Measurements from ENCODE around the gene LMO1. TPM values are rescaled to one million over a fixed set of nuclear protein-coding genes. Genes with fewer than 3 reads are reported as not detected.

The LMO1 gene
- total RNA-seq, 1 donor from 2014 or later = 2.7 TPM

DNA sequence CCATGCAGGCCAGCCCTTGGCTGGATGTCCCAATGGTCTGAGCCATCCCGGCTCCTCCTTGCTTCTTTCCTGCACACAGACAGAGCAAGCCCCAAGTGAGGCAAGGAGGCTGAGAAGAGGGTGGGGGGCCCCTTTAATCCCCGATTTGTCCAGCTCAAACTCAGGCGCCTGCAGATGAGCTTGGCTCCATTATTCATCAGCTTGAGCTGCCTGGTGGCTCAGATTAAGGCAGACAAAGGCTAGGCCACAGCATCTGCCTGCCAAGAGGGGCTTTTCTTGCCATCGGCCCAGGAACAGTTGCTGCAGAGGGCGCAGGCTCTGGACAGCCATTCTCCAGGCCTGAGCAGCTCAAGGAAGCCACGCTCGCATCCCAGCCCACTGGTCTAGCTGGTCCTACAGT is 35.4 kb downstream of the LMO1 start:
- Mint-ChIP-seq H3K4me1 (ENCODE audit: unreplicated experiment) (peaks cover 6% of the 10 kb centered on the region), H3K36me3 (no peaks in the 10 kb centered on the region), H3K4me3 (no peak overlapping the region), H3K27ac (no peak overlapping the region), H3K27me3 (peaks cover 4% of the 10 kb centered on the region), H3K9me3 (no peaks in the 10 kb centered on the region)
- TF ChIP-seq, protein P1, sequence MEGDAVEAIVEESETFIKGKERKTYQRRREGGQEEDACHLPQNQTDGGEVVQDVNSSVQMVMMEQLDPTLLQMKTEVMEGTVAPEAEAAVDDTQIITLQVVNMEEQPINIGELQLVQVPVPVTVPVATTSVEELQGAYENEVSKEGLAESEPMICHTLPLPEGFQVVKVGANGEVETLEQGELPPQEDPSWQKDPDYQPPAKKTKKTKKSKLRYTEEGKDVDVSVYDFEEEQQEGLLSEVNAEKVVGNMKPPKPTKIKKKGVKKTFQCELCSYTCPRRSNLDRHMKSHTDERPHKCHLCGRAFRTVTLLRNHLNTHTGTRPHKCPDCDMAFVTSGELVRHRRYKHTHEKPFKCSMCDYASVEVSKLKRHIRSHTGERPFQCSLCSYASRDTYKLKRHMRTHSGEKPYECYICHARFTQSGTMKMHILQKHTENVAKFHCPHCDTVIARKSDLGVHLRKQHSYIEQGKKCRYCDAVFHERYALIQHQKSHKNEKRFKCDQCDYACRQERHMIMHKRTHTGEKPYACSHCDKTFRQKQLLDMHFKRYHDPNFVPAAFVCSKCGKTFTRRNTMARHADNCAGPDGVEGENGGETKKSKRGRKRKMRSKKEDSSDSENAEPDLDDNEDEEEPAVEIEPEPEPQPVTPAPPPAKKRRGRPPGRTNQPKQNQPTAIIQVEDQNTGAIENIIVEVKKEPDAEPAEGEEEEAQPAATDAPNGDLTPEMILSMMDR (conservative IDR thresholded peaks at IDR 0.05) = no peak
- DNase-seq (ENCODE audit: extremely low spot score, unreplicated experiment) = no peak

DNA sequence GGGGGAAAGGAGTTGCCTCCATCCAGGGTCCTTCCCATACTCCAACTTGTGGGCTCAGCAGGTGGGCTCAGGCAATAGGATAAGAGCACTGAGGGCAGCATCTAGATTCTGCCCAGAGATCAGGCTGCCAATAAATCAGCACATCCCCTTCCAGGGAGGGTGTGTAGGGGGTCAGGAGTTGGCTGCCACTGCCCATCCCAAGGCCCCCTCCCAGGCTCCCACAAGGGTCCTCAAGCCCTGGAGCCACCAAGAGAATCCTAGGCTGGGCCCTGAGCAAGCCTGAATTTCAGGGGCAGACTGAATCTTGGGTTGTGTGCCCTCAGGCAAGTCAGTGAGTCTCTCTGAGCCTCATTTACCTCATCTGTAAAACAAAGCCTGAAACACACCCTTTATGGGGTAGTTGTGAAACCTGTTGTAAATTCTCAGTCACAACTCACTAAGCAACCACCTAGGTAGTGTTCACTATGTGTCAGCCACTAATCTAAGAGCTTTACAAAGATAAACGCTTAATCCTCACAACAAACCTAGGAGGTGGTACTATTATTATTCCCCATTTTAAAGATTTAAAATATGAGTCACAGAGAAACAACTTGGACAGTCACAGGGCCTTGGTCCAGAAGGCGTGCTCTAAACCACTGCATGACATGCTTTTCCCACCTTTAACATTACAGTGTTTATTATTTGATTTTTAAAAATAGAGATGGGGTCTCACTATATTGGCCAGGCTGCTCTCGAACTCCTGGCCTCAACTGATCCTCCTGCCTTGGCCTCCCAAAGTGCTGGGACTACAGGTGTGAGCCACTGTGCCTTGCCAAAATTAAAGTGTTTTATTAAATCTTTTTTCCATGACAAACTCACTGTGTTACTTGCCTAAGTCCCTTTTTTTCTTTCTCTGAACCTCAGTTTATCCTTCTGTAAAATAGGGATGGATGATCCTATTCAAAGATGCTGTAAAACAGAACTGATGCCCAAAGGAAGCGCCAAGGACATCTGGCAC is 36.2 kb downstream of the LMO1 start:
- H3K4me3 Mint-ChIP-seq = no peak overlapping the region
- peaks cover 11% of the 10 kb centered on the region for H3K4me1 Mint-ChIP-seq (ENCODE audit: unreplicated experiment)
- TF ChIP-seq, protein P1 (conservative IDR thresholded peaks at IDR 0.05) = no peak
- no peak overlapping the region for H3K27ac Mint-ChIP-seq
- peaks cover 4% of the 10 kb centered on the region for H3K27me3 Mint-ChIP-seq
- no peaks in the 10 kb centered on the region for H3K9me3 Mint-ChIP-seq
- no peaks in the 10 kb centered on the region for H3K36me3 Mint-ChIP-seq
- no peak for DNase-seq (ENCODE audit: extremely low spot score, unreplicated experiment)

DNA sequence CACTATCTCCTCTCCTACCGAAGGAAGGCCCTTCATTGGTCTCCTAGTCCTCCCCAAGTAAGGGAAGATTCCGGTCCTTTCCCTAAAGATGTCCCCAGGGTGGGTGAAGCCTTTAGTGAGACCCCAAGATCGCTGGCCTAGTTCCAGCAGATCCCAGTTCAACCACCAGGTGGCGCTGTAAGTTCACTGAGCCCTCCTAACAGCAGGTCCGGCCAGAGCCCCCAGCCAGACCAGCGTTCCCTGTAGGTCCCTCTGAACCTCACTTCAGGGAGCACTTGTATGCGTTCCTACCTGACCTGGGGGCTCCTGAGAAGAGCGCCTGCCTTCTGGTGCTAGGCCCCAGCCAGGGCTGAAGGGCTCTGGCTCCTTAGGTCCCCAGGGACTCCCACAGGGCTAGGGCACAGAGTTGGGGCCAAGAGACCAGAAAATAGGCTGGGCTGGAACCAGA is 38.1 kb downstream of the LMO1 start:
- DNase-seq (ENCODE audit: extremely low spot score, unreplicated experiment) = peak; percentile 87
- Mint-ChIP-seq H3K27me3 (peaks cover 7% of the 10 kb centered on the region), H3K9me3 (no peaks in the 10 kb centered on the region), H3K4me3 (no peak overlapping the region), H3K27ac (no peak overlapping the region), H3K4me1 (ENCODE audit: unreplicated experiment) (peaks cover 12% of the 10 kb centered on the region), H3K36me3 (no peaks in the 10 kb centered on the region)
- TF ChIP-seq, protein P1 (conservative IDR thresholded peaks at IDR 0.05) = peak; percentile 98

- H3K36me3 Mint-ChIP-seq = no peaks in the 10 kb centered on the region
- peaks cover 7% of the 10 kb centered on the region for H3K27me3 Mint-ChIP-seq
- TF ChIP-seq, protein P1 (conservative IDR thresholded peaks at IDR 0.05) = no peak
- no peak for DNase-seq (ENCODE audit: extremely low spot score, unreplicated experiment)
- H3K4me1 Mint-ChIP-seq (ENCODE audit: unreplicated experiment) = peaks cover 12% of the 10 kb centered on the region
- no peaks in the 10 kb centered on the region for H3K9me3 Mint-ChIP-seq
- H3K4me3 Mint-ChIP-seq = no peak overlapping the region
- H3K27ac Mint-ChIP-seq = no peak overlapping the region
Measured at GRCh38 chr11:8224711-8225110, 39.0 kb downstream of the LMO1 start.

DNA sequence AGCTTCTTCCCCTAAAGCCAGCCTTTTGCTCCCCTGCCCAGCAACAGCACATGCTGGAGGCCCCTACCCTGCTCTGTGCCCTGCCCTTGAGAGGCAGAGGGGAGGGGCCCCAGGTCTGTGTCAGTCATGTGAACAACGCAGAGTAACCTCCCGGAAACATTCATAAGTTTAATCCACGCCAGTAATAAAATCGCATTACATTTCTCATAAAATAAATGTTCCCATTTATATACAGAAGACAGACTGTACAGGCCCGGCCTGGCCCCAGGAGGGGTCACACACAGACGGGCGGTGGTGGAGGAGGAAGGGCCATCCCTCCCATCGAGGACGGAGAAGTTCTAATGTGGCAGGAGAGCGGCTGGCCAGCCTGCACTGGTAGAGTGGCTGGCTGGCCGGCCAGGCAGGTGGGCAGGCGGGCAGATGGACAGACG is 39.5 kb downstream of the LMO1 start:
- no peaks in the 10 kb centered on the region for H3K9me3 Mint-ChIP-seq

More for the DNA sequence above, 39.5 kb downstream of the LMO1 start:
- H3K4me1 Mint-ChIP-seq (ENCODE audit: unreplicated experiment) = peaks cover 12% of the 10 kb centered on the region
- no peak overlapping the region for H3K27ac Mint-ChIP-seq
- no peak for DNase-seq (ENCODE audit: extremely low spot score, unreplicated experiment)
- no peak overlapping the region for H3K4me3 Mint-ChIP-seq
- peaks cover 9% of the 10 kb centered on the region for H3K27me3 Mint-ChIP-seq
- no peaks in the 10 kb centered on the region for H3K36me3 Mint-ChIP-seq
- TF ChIP-seq, protein P1 (conservative IDR thresholded peaks at IDR 0.05) = no peak

Measured in type B pancreatic cell (in vitro differentiated cells).